GM19467 (cell line): ENCODE measurements around the gene SYNPR.

ENCODE experiments used
- ATAC-seq: cut with Tn5 transposase; IDR thresholded peaks from one replicate; pipeline ENCODE4 v1.9.1; 2021; ENCODE audit warnings: mild to moderate bottlenecking, moderate library complexity; ENCODE audit not compliant: unreplicated experiment

SYNPR gene

GRCh38 chr3:63523100-63523499 lies 245.0 kb downstream of the SYNPR start:
- no peak for ATAC-seq

- ATAC-seq = no peak
Observed at GRCh38 chr3:63528325-63529000, 250.4 kb downstream of the SYNPR start.

- no peak for ATAC-seq
Observed at GRCh38 chr3:63532521-63532920, 254.4 kb downstream of the SYNPR start.

- no peak for ATAC-seq
Observed at GRCh38 chr3:63538919-63539318, 260.8 kb downstream of the SYNPR start.

- ATAC-seq = no peak
Observed at GRCh38 chr3:63555767-63556166, 277.7 kb downstream of the SYNPR start.

GRCh38 chr3:63556401-63556800 lies 278.3 kb downstream of the SYNPR start:
- ATAC-seq = no peak

- ATAC-seq = peak; percentile 81
Observed at GRCh38 chr3:63557912-63558311, 279.8 kb downstream of the SYNPR start.

GRCh38 chr3:63559884-63560283 lies 281.8 kb downstream of the SYNPR start:
- ATAC-seq = no peak

- no peak for ATAC-seq
Observed at GRCh38 chr3:63561879-63562278, 283.8 kb downstream of the SYNPR start.

- ATAC-seq = no peak
Observed at GRCh38 chr3:63562323-63562722, 284.2 kb downstream of the SYNPR start.

- no peak for ATAC-seq
Observed at GRCh38 chr3:63563572-63563971, 285.5 kb downstream of the SYNPR start.

GRCh38 chr3:63565220-63565619 lies 287.1 kb downstream of the SYNPR start:
- no peak for ATAC-seq

- ATAC-seq = no peak
Observed at GRCh38 chr3:63571682-63572081, 293.6 kb downstream of the SYNPR start.

- no peak for ATAC-seq
Observed at GRCh38 chr3:63576846-63577245, 298.7 kb downstream of the SYNPR start.

- no peak for ATAC-seq
Observed at GRCh38 chr3:63578858-63579257, 300.8 kb downstream of the SYNPR start.

- no peak for ATAC-seq
Observed at GRCh38 chr3:63580151-63580550, 302.0 kb downstream of the SYNPR start.

- no peak for ATAC-seq
Observed at GRCh38 chr3:63582943-63583500, 304.9 kb downstream of the SYNPR start.

- no peak for ATAC-seq
Observed at GRCh38 chr3:63584681-63585080, 306.6 kb downstream of the SYNPR start.

- ATAC-seq = no peak
Observed at GRCh38 chr3:63585927-63586326, 307.8 kb downstream of the SYNPR start.

- no peak for ATAC-seq
Observed at GRCh38 chr3:63588895-63589294, 310.8 kb downstream of the SYNPR start.

GRCh38 chr3:63593779-63594178 lies 315.7 kb downstream of the SYNPR start:
- no peak for ATAC-seq

- ATAC-seq = no peak
Observed at GRCh38 chr3:63595221-63595620, 317.1 kb downstream of the SYNPR start.

GRCh38 chr3:63597019-63597418 lies 318.9 kb downstream of the SYNPR start:
- ATAC-seq = no peak
